ENCODE data around the gene PDE4A. TPM values are rescaled to one million over a fixed set of nuclear protein-coding genes. Genes with fewer than 3 reads are reported as not detected.

PDE4A gene
- total and polyA plus RNA-seq, 2 of the 8 experiments (the other 6 are each of a cell fraction or from before 2014, with no cell fraction given): 2.0 to 4.4 TPM

GRCh38 chr19:10416380-10417257 lies 3.7 kb upstream of the PDE4A start (continued):
- TF ChIP-seq ATF2 (IDR thresholded peaks at IDR 0.05; ENCODE audit: low read length): peak; percentile 96
- peak; percentile 69 to 79 (median 78) for TF ChIP-seq CTCF (IDR thresholded peaks at IDR 0.05; ENCODE audit: control extremely low read depth in 1 of 3, insufficient read depth in 1 of 3, low read depth in 1 of 3, low read length in 3 of 3)

Data from H1 (cell line).